Common myeloid progenitor, CD34-positive (primary cell): ENCODE measurements around the gene KLHL30.
A peak's percentile ranks its signal among the peaks of the same experiment; 100 is the strongest.

Experiments
- CTCF ChIA-PET: fragments of 350-600 bp; sonication (Branson Sonifier 250); formaldehyde crosslinking; loops from one replicate; lab custom pipeline; 2021; ENCODE audit warnings: antibody characterized with exemption; lab: Charles Lee
- POLR2A ChIA-PET: fragments of 350-600 bp; sonication (Branson Sonifier 250); formaldehyde crosslinking; loops from one replicate; lab custom pipeline; 2021; ENCODE audit warnings: antibody characterized with exemption; lab: Charles Lee
- DNase-seq, 3 donors: peaks; one replicate each; pipeline versions ENCODE4 v3.0.0 to v3.0.0-alpha.2; 2013
- H3K27ac ChIP-seq, 2 experiments: 1 replicate in 1 of 2; 2 replicates in 1 of 2; pipeline ENCODE4 v1.7.0; 2013; ENCODE audit warnings: inconsistent platforms in 2 of 2, low read length in 2 of 2, mild to moderate bottlenecking in 2 of 2, low read depth in 1 of 2, moderate library complexity in 1 of 2; ENCODE audit not compliant: severe bottlenecking in 2 of 2, insufficient read depth in 1 of 2, poor library complexity in 1 of 2
- H3K27me3 ChIP-seq, 5 experiments: replicated peaks in 2 of 5; 1 replicate in 3 of 5; 2 replicates in 2 of 5; pipeline versions ENCODE4 v1.6.1 to v1.7.0; 2013; ENCODE audit warnings: low read length in 4 of 5, mild to moderate bottlenecking in 2 of 5, moderate library complexity in 2 of 5, inconsistent platforms in 1 of 5; ENCODE audit not compliant: insufficient read depth in 5 of 5, control insufficient read depth in 4 of 5
- H3K36me3 ChIP-seq, 4 experiments: 1 replicate in 2 of 4; 2 replicates in 2 of 4; pipeline versions ENCODE4 v1.6.1 to v1.7.0; 2013; ENCODE audit warnings: low read length in 3 of 4, control low read depth in 1 of 4, mild to moderate bottlenecking in 1 of 4; ENCODE audit not compliant: control insufficient read depth in 4 of 4, insufficient read depth in 4 of 4
- H3K4me1 ChIP-seq, 4 experiments: 1 replicate in 3 of 4; 2 replicates in 1 of 4; pipeline versions ENCODE4 v1.6.1 to v1.7.1; 2013; ENCODE audit warnings: low read length in 3 of 4, mild to moderate bottlenecking in 3 of 4, control low read depth in 1 of 4, inconsistent platforms in 1 of 4, moderate library complexity in 1 of 4; ENCODE audit not compliant: control insufficient read depth in 4 of 4, insufficient read depth in 4 of 4; ENCODE audit errors: control extremely low read depth in 1 of 4
- H3K4me3 ChIP-seq, 7 experiments: 1 replicate in 4 of 7; 2 replicates in 3 of 7; pipeline versions ENCODE4 v1.5.1 to v1.7.0; 2013; ENCODE audit warnings: mild to moderate bottlenecking in 7 of 7, low read length in 6 of 7, moderate library complexity in 6 of 7, inconsistent platforms in 2 of 7, low read depth in 2 of 7, control low read depth in 1 of 7; ENCODE audit not compliant: insufficient read depth in 4 of 7, control insufficient read depth in 1 of 7; ENCODE audit errors: extremely low read depth in 1 of 7
- H3K9me3 ChIP-seq, 5 experiments: 1 replicate in 4 of 5; 2 replicates in 1 of 5; pipeline versions ENCODE4 v1.6.1 to v1.7.1; 2013; ENCODE audit warnings: low read length in 4 of 5, mild to moderate bottlenecking in 2 of 5, inconsistent platforms in 1 of 5, low read depth in 1 of 5, moderate library complexity in 1 of 5; ENCODE audit not compliant: control insufficient read depth in 4 of 5, insufficient read depth in 2 of 5; ENCODE audit errors: control extremely low read depth in 1 of 5
- WGBS: methylation state at CpG from one replicate; pipeline ENCODE4 v1.1.5; 2013; ENCODE audit not compliant: insufficient coverage; 5-methylcytosine and 5-hydroxymethylcytosine counted together

The KLHL30 gene

DNA sequence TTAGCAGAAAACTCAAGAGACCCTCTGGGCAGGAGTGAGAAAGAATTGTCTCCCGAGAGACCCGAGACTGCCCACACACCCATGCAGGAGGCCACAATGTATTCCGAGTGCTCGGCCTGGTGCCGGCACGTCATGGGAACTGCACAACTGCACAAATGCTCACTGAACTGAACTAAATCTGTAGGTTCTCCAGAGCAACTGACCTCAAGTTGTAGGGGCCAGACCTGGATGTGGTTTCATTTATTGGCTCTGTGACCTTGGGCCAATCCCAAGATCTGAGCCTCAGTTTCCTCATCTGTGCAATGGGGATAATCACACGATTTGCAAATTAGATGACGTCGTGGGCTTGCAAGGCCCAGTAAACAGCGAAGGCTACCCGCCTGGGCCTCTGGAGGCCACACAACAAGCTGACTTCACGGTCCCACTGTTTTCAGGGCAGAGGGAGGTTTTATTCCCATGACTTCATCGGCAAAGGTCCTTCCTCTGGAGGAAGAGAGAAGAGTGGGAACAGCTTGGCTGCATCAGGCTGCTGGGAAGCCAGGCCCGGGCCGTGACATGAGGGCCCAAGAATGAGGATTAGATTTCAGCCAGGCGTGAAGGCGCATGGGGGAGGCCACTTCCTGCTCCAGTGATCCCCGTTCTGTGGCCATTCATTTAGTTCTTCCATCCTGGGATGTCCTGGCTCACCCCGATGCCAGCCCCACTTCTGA, 16.7 kb downstream of the KLHL30 start:
- ChIA-PET CTCF (interaction anchor here (1.2 to 2.0 kb wide), 2 partner anchors 13 to 15 kb away, joined by 4 to 7 read pairs; no protein-coding TSS in a partner anchor), POLR2A (no interaction called here)
- H3K4me1 ChIP-seq: peaks cover 2 to 13% (median 12%) of the 10 kb centered on the region in 4 experiments
- WGBS: 94% methylated on average over 18 of the region's 19 CpGs
- H3K9me3 ChIP-seq: no peaks in the 10 kb centered on the region
- peaks cover 0 to 18% (median 7%) of the 10 kb centered on the region in 5 experiments for H3K27me3 ChIP-seq
- no peak overlapping the region for H3K27ac ChIP-seq
- DNase-seq: no peak
- H3K36me3 ChIP-seq: no peaks in the 10 kb centered on the region
- no peak overlapping the region for H3K4me3 ChIP-seq

DNA sequence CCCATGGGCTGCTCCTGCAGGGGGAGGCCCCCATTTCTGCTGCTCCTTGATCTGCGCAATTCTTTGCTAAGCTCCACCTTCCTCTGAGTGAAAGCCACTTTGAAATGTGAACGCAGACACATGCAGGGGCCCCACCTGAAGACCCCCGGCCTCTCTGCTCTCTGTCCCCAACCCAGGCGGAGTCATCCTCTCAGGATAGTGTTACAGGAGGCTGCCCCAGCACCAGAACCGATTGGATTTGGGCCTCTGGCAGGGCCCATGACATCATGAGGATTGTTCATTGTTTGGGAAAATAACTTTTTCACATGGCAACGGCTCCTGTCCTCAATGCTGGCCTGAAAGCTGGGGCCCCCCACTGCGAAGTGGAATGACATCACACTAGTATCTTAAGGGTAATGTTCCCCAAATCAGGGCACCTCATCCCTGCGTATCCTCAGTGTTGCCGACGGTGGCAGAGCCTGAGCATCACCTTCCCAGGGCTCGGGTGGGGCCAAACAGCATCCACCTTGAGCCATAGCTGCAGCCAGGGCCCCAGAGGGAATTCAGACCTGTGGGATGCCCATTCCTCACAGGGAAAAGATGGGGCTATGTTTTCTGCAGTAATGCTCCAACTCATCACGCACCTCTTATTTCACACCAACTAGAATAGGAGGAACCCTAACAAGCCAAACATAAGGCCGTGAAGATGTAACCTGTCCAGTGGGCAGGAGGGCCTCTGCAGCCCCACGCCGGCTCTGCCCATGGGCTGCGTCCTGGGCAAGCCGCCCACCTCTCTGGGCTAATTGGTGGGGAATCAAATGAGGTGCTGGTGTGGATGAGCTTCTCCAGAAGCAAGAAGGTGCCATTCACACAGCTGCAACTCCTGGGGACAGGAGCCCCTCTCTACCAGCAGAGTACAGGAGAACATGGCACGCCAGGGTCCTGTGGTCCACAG, 17.6 kb downstream of the KLHL30 start:
- POLR2A ChIA-PET: interaction anchor here (0.6 kb wide), 1 partner anchor 9 kb away, joined by 5 read pairs; no protein-coding TSS in a partner anchor
- no peaks in the 10 kb centered on the region for H3K36me3 ChIP-seq
- 96% methylated on average over 16 of the region's 18 CpGs for WGBS
- no peak overlapping the region for H3K4me3 ChIP-seq
- DNase-seq: no peak
- CTCF ChIA-PET: interaction anchor here (2.0 kb wide), 1 partner anchor 16 kb away, joined by 7 read pairs; no protein-coding TSS in a partner anchor
- no peaks in the 10 kb centered on the region for H3K9me3 ChIP-seq
- H3K27me3 ChIP-seq: peaks cover 0 to 25% (median 7%) of the 10 kb centered on the region in 5 experiments
- no peak overlapping the region for H3K27ac ChIP-seq
- H3K4me1 ChIP-seq: peaks cover 2 to 18% (median 16%) of the 10 kb centered on the region in 4 experiments

DNA sequence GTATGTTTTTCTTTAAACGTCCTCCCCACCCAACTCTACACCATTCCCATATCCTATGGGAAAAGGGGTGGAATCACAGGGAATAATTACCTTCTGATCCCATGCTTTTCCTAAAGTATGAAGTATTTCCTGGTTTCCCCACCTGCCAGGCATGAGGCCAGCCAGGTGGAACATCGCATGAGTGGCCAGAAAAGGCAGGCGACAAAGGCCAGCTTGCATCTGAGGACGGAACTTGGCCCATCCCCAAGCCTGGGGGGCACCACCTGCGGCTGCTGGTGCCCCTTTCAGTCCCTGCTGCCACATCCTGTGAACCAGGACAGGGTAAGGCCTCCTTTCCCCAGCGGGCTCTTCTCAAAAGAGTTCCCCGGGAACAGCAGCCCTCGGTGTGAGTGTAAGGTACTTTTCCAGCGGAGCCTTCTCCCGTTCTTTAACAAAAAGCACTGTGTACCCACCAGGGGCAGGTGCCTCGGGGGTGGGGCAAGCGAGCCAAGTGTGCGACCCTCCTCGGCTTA, 19.1 kb downstream of the KLHL30 start:
- Histone ChIP-seq H3K9me3 (no peaks in the 10 kb centered on the region), H3K4me1 (peaks cover 2 to 18% (median 16%) of the 10 kb centered on the region in 4 experiments), H3K4me3 (no peak overlapping the region), H3K27ac (no peak overlapping the region), H3K36me3 (no peaks in the 10 kb centered on the region), H3K27me3 (peaks cover 0 to 40% (median 10%) of the 10 kb centered on the region in 5 experiments)
- POLR2A ChIA-PET: no interaction called here
- CTCF ChIA-PET: no interaction called here
- WGBS: 84% methylated on average over 13 of the region's 14 CpGs
- DNase-seq: no peak

DNA sequence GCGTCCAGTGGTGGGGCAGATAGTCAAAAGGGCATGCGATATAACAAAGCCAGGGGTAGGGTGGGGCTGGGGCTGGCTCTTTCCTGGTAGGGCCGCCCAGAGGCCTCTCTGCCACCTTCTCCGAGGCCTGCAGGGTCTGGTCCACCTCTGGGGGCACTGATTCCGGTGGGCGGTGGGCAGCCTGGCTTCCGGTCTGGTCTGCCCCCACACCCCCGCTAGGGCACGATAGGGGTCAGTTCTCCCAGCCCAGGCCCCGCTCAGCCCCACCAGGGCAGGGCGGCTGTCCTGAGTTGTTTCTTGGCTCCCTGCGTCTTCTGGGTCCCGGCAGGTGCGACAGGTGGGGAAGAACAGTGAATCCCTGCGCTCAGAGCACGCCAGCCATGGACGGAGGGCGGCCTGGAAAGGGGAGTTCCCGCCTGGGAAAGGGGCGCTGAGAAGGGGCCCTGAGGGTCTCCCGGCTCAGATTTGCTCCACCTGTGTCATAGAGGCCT, 19.6 kb downstream of the KLHL30 start:
- H3K4me1 ChIP-seq: peaks cover 2 to 18% (median 16%) of the 10 kb centered on the region in 4 experiments
- no peak overlapping the region for H3K27ac ChIP-seq
- WGBS: 76% methylated on average over 21 of the region's 21 CpGs

DNA sequence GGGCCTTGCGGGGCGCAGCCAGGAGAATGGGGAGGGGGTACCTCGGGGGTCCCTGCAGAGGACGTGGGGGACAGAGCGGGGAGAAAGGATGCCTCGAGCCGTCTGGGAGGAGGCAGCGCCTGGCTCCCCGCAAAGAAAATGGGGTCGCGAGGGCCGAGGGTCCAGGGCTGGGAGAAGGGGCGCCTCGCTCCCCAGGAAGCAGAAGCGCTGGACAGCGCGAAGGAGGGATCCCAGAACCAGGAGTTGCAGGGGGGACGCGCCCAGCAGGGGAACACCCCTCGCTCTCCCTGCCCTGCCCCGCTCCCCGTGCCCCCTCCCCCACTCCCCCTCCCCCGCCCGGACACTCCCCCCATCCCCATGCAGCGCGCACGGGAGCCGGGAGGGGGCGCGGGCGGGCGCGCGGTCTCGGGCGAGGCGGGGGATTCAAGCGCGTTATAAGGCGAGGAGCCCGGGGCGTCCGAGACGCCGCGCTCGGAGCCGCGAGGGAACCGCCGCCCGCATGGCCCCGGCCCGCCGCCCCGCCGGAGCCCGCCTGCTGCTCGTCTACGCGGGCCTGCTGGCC, 20.1 kb downstream of the KLHL30 start, which contains the start of gene ERFE:
TSS of gene ERFE (plus strand) at position 462 of the 562 bp plus-strand sequence. CDS start at position 500, 38 bp downstream.
- 9% methylated on average over 26 of the region's 61 CpGs for WGBS
- no peaks in the 10 kb centered on the region for H3K9me3 ChIP-seq
- POLR2A ChIA-PET: no interaction called here
- H3K27me3 ChIP-seq: peaks cover 0 to 50% (median 20%) of the 10 kb centered on the region in 5 experiments
- no peaks in the 10 kb centered on the region for H3K36me3 ChIP-seq
- H3K4me1 ChIP-seq: peaks cover 2 to 22% (median 19%) of the 10 kb centered on the region in 4 experiments
- peak within 1 kb of the TSS in 5 of 7 experiments; percentile 15 to 53 (median 50) for H3K4me3 ChIP-seq
- DNase-seq: peak; percentile 32 to 61 (median 59)
- CTCF ChIA-PET: interaction anchor here (0.7 to 4.3 kb wide), 2 partner anchors 89 to 105 kb away, joined by 3 to 16 read pairs; no protein-coding TSS in a partner anchor
- H3K27ac ChIP-seq: no peak within 1 kb of the TSS

More for the DNA sequence above, 19.6 kb downstream of the KLHL30 start:
- Histone ChIP-seq H3K9me3 (no peaks in the 10 kb centered on the region), H3K36me3 (no peaks in the 10 kb centered on the region), H3K4me3 (no peak overlapping the region), H3K27me3 (peaks cover 0 to 45% (median 15%) of the 10 kb centered on the region in 5 experiments)
- no peak for DNase-seq
- ChIA-PET POLR2A (no interaction called here), CTCF (no interaction called here)

DNA sequence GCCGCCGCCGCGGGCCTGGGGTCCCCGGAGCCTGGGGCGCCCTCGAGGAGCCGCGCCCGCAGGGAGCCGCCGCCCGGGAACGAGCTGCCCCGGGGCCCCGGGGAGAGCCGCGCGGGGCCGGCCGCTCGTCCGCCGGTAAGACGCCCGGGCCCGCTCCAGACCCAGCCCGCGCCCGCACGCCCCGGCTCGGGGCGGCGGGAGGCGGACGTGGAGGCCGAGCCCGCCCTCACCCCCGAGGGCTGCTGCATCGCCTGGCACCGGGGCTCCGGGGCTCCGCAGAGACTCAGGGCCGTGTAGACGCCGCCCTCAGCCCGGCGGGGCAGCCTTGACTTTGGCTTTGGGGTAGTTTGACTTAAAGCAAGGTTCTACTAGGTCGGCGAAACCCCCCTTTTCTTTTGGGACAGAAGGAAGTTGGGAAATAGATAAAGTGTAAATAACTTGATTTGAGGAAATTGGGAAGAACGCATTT, 20.6 kb downstream of the KLHL30 start:
- ChIA-PET POLR2A (no interaction called here), CTCF (interaction anchor here (0.7 to 4.3 kb wide), 2 partner anchors 89 to 105 kb away, joined by 3 to 16 read pairs; no protein-coding TSS in a partner anchor)
- Histone ChIP-seq H3K4me1 (peaks cover 2 to 26% (median 23%) of the 10 kb centered on the region in 4 experiments), H3K9me3 (no peaks in the 10 kb centered on the region), H3K36me3 (no peaks in the 10 kb centered on the region), H3K4me3 (peak overlapping the region in 5 of 7 experiments; percentile 15 to 53 (median 50)), H3K27ac (no peak overlapping the region), H3K27me3 (peaks cover 0 to 55% (median 21%) of the 10 kb centered on the region in 5 experiments)
- DNase-seq: peak in 2 of 3 donors; percentile 34 to 45
- WGBS: 1% methylated on average over 48 of the region's 52 CpGs
